Activated naive CD4-positive, alpha-beta T cell treated with anti-CD3 and anti-CD28 coated beads, Interleukin-2, amount 50 U/mL, for 72 hours (primary cell): ENCODE results near the gene RINT1. TPM values are rescaled to one million over a fixed set of nuclear protein-coding genes. Genes with fewer than 3 reads are reported as not detected.
"Not testable (repeated sequence)": the region's sequence is repeated elsewhere in the genome, so short reads cannot be mapped to it uniquely, and the experiment has no call there.

ENCODE experiments used
- ATAC-seq, 2 donors: fragments of 150-1000 bp; cut with Tn5 transposase; 2 replicates each; pipeline ENCODE4 v1.10.0; 2021; ENCODE audit warnings: mild to moderate bottlenecking in 2 of 2, moderate library complexity in 2 of 2
- DNase-seq, 2 donors: peaks; one replicate each; pipeline ENCODE4 v3.0.0; 2021 to 2022; ENCODE audit warnings: low spot score in 2 of 2
- H3K27ac Mint-ChIP-seq, 2 donors: one replicate each; pipeline ENCODE4 v1.8.0; 2022; ENCODE audit warnings: mild to moderate bottlenecking in 2 of 2, mixed read lengths in 2 of 2
- H3K36me3 Mint-ChIP-seq, 2 donors: one replicate each; pipeline ENCODE4 v1.8.0; 2022; ENCODE audit warnings: mixed read lengths in 2 of 2
- H3K9me3 Mint-ChIP-seq, 2 donors: one replicate each; pipeline ENCODE4 v1.8.0; 2022; ENCODE audit warnings: mixed read lengths in 2 of 2
- total RNA-seq, 2 donors: library from RNA; stranded (reverse); gene quantifications; one replicate each; pipeline ENCODE4 v1.2.3, GENCODE V29; 2022

Gene RINT1
- 10 to 100 TPM; 21.9 to 25.5 TPM for total RNA-seq

DNA sequence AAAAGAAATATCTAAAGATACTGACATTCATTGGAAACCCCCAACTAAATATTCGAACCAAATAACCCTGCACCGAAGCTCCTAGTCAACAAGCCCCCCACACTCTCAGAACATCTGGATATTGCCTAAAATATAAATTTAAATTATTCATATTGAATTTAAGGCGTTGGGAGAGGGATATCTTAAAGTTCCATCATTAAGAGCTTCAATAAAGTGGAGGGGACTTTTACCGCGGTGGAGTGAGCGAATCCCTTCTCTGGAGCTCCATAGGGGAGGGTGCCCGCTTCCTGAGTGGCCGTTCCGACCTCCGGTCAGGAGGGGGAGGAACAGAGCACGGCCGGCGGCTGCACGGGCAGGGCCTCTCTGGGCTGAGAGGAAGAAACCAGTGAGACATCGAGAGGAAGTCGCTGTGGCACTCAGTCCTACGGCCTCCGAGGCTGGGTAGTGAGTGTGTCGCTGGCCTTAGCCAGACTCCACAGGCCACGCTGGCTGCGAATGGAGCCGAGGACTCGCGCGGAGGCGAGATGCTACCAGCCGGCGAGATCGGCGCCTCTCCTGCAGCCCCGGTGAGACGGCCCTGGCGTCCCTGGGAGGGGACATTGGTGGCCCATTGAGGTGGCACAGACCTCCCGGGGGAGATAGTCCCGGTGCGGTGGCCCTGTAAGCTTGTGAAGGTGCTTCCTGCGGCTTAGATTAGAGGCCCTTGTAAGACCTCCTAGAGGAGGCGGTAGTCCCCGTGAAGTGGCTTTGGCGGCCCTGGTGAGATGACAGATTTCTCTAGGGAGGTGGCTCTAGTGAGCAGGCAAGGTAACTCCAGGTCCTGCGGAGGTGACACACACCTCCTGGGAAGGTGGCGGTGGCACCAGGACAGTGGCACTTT is at the start of gene RINT1:
Gene RINT1 (plus strand): TSS at position 410 of the 880 bp plus-strand sequence. CDS start 115 bp downstream, at position 525.
- H3K9me3 Mint-ChIP-seq, result no peaks in the 10 kb centered on the region
- peaks cover 6 to 16% of the 10 kb centered on the region in 2 donors for H3K36me3 Mint-ChIP-seq
- ATAC-seq, result peak; percentile 96 to 99
- peak; percentile 94 to 95 for DNase-seq
- H3K27ac Mint-ChIP-seq, result peak within 1 kb of the TSS; percentile 95

- Mint-ChIP-seq H3K27ac (no peak overlapping the region), H3K36me3 (peaks cover 4 to 6% of the 10 kb centered on the region in 2 donors), H3K9me3 (no peaks in the 10 kb centered on the region)
- no peak for ATAC-seq
- DNase-seq, result no peak
Observed at GRCh38 chr7:105487579-105488571, 44.1 kb upstream of the RINT1 start.

- DNase-seq (no peak), ATAC-seq (no peak)
- Mint-ChIP-seq H3K27ac (no peak overlapping the region), H3K36me3 (peaks cover 4 to 6% of the 10 kb centered on the region in 2 donors), H3K9me3 (no peaks in the 10 kb centered on the region)
Observed at GRCh38 chr7:105489409-105489808, 42.6 kb upstream of the RINT1 start.

DNA sequence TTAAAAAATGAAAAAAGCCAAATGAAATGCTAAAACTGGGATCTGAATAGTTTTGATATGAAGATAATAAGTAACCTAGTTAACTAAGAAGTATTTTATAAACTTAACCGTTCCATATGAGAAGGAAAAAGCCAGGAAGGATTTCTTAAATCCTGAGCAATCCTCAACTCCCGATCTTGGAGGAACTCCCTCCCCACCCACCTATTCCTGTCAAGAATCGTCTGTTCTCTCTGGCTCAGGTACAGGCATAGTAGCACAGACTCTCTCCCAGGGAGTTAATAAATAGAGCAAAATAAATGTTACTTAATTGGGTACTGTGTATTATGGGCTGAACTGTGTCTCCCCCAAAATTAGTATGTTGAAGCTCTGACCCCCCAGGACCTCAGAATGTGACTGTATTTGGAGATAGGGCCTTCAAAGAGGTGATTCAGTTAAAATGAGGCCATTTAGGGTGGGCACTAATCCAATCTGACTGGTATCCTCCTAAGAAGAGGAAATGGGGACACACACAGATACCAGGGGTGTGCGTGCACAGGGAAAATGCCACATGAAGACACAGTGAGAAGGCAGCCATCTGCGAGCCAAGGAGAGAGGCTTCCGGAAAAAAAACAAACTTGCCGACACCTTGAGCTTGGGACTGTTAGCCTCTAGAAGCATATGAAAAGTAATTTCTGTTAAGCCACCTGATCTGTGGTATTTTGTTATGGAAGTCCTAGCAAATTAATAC is 38.6 kb upstream of the RINT1 start:
- H3K36me3 Mint-ChIP-seq, result no peaks in the 10 kb centered on the region
- ATAC-seq, result no peak

DNA sequence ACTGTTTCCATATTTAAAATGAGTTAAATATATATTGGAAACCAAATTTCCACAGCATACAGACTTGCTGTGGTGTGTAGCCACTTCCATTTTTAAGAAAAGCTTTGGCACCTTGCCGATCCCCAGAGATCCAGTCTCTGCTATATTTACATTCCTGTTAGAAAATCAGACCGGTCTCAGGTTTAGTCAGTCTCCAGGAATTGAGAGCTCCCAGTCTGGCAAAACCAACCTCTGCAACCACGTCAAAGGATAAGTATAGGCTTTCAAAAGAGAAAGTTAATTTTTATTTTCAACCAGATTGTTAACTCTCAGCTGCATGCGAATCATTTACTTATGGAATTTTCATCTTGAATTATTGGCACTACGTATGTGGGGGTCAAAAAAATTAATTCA is 38.1 kb upstream of the RINT1 start:
- Mint-ChIP-seq H3K9me3 (no peaks in the 10 kb centered on the region), H3K27ac (no peak overlapping the region), H3K36me3 (peaks cover 0 to 1% of the 10 kb centered on the region in 2 donors)
- DNase-seq (no peak), ATAC-seq (no peak)

More for the DNA sequence above, 38.6 kb upstream of the RINT1 start:
- DNase-seq, result no peak
- Mint-ChIP-seq H3K27ac (no peak overlapping the region), H3K9me3 (no peaks in the 10 kb centered on the region)

DNA sequence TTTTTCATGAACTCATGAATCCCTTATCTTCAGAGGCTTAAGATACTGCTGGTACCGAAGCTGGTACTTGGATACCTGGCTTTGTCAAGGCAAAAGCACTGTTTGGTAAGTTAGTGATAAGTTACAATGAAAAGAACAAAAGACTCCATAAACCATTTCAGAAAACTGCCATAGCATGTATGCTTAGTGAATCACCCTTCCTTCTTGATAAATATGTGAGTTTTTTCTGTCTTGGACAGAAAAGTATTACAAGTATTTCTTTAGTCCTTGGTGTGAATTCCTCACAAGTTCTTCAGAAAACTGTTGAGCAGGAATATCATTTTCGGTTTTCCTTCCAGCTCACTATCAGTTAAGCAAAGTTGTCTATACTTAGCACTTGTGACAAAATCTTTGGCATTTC is 35.5 kb upstream of the RINT1 start:
- ATAC-seq (no peak), DNase-seq (no peak)
- peaks cover 0 to 8% of the 10 kb centered on the region in 2 donors for H3K36me3 Mint-ChIP-seq
- H3K27ac Mint-ChIP-seq, result no peak overlapping the region
- no peaks in the 10 kb centered on the region for H3K9me3 Mint-ChIP-seq

GRCh38 chr7:105497016-105497415 is 35.0 kb upstream of the RINT1 start:
- Mint-ChIP-seq H3K27ac (no peak overlapping the region), H3K9me3 (no peaks in the 10 kb centered on the region), H3K36me3 (peaks cover 0 to 8% of the 10 kb centered on the region in 2 donors)
- ATAC-seq, result no peak
- DNase-seq, result no peak

DNA sequence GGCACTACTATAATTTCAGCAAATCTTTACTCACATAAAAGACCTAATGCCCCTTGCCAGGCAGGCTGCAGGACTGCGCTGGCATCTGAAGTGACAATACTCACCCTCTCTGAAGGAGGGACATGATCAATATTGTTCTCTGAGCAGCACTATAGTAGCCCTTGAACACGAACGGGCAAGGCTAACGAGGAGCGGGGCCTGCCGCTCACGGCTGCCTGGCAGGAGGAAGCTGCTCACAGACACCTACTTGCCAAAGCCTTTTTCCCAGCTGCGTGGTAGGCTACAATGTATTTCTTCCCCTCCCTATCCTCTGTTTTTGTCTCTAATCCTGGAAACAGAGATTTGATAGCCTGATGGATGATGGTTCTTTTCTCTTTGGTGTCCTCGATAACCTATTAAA is 29.8 kb upstream of the RINT1 start:
- DNase-seq (no peak), ATAC-seq (no peak)
- H3K9me3 Mint-ChIP-seq, result no peaks in the 10 kb centered on the region
- no peak overlapping the region for H3K27ac Mint-ChIP-seq
- peaks cover 14 to 17% of the 10 kb centered on the region in 2 donors for H3K36me3 Mint-ChIP-seq

DNA sequence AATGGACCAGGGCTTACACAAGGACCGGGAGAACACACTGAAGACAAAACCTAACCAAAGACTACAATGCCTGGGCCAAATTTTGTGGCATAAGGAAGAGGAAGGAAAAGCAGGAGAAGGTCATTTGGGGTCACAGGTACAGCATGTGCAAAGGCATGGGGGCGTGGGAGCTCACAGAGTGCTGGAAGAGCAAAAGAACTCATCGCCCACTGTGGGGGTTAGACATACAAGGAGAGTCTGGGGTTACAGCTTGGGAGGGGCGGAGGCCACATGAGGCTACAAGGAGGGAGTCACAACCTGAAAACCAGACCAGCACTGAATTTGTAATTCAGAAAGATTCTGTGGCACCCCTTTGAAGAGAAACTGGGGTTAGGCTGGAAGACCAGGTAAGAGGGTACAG is 19.6 kb upstream of the RINT1 start:
- no peaks in the 10 kb centered on the region for H3K9me3 Mint-ChIP-seq
- H3K27ac Mint-ChIP-seq, result peak overlapping the region; percentile 63 to 90
- ATAC-seq, result peak; percentile 56
- H3K36me3 Mint-ChIP-seq, result peaks cover 5 to 26% of the 10 kb centered on the region in 2 donors
- no peak for DNase-seq

- H3K9me3 Mint-ChIP-seq, result no peaks in the 10 kb centered on the region
- H3K36me3 Mint-ChIP-seq, result peaks cover 4 to 24% of the 10 kb centered on the region in 2 donors
- peak overlapping the region; percentile 63 to 90 for H3K27ac Mint-ChIP-seq
- DNase-seq, result no peak
- ATAC-seq, result no peak
Observed at GRCh38 chr7:105512926-105513526, 19.0 kb upstream of the RINT1 start.

DNA sequence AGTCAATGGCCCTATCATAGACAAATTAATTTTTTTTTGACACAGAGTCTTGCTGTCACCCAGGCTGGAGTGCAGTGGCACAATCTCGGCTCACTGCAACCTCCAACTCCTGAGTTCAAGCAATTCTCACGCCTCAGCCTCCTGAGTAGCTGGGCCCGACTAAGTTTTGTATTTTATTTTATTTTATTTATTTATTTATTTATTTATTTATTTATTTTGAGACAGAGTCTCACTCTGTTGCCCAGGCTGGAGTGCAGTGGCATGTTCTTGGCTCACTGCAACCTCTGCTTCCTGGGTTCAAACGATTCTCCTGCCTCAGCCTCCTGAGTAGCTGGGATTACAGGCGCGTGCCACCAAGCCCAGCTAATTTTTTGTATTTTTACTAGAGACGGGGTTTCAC is 16.4 kb upstream of the RINT1 start:
- peaks cover 7 to 30% of the 10 kb centered on the region in 2 donors for H3K36me3 Mint-ChIP-seq
- H3K27ac Mint-ChIP-seq, H3K9me3 Mint-ChIP-seq, ATAC-seq, DNase-seq: not testable (repeated sequence)

- no peaks in the 10 kb centered on the region for H3K9me3 Mint-ChIP-seq
- no peak for DNase-seq
- ATAC-seq, result no peak
- peak overlapping the region in 1 of 2 donors; percentile 3 for H3K27ac Mint-ChIP-seq
- peaks cover 12 to 15% of the 10 kb centered on the region in 2 donors for H3K36me3 Mint-ChIP-seq
Observed at GRCh38 chr7:105519353-105519752, 12.6 kb upstream of the RINT1 start.

- ATAC-seq, H3K9me3 Mint-ChIP-seq, DNase-seq, H3K27ac Mint-ChIP-seq: not testable (repeated sequence)
- H3K36me3 Mint-ChIP-seq, result peaks cover 12 to 15% of the 10 kb centered on the region in 2 donors
Observed at GRCh38 chr7:105520620-105521019, 11.4 kb upstream of the RINT1 start.

GRCh38 chr7:105521027-105521716 is 10.8 kb upstream of the RINT1 start:
- H3K27ac Mint-ChIP-seq, result peak overlapping the region; percentile 88 to 95
- no peaks in the 10 kb centered on the region for H3K9me3 Mint-ChIP-seq
- peaks cover 12 to 15% of the 10 kb centered on the region in 2 donors for H3K36me3 Mint-ChIP-seq
- ATAC-seq (peak; percentile 59 to 60), DNase-seq (peak; percentile 57 to 59)

- DNase-seq (peak; percentile 75 to 87), ATAC-seq (peak; percentile 91)
- peaks cover 9 to 12% of the 10 kb centered on the region in 2 donors for H3K36me3 Mint-ChIP-seq
- H3K27ac Mint-ChIP-seq, result peak within 1 kb of the TSS; percentile 88 to 95
- no peaks in the 10 kb centered on the region for H3K9me3 Mint-ChIP-seq
Observed at GRCh38 chr7:105521717-105522463, 10.1 kb upstream of the RINT1 start, which contains the start of gene PUS7. Gene PUS7 (minus strand): TSS chr7:105522271. CDS start chr7:105508512, 13,759 bp downstream.
